HEK293 (cell line): ENCODE measurements around the gene FIBCD1.

Experiments
- CTCF ChIA-PET: fragments of 350-600 bp; formaldehyde crosslinking; extraction: SDS; loops from one replicate; lab custom pipeline; 2021; ENCODE audit warnings: antibody characterized with exemption; lab: Yijun Ruan, JAX
- POLR2A ChIA-PET: fragments of 300-600 bp; formaldehyde crosslinking; extraction: SDS; loops from one replicate; lab custom pipeline; 2020; ENCODE audit warnings: antibody characterized with exemption, inconsistent platforms; lab: Yijun Ruan, JAX
- H3K27ac ChIP-seq: fragments of 200-500 bp; sonication (Bioruptor generic); 2 replicates; pipeline ENCODE4 v1.5.1; 2014; ENCODE audit warnings: low read depth, low read length, control low read depth, inconsistent platforms; ENCODE audit errors: extremely low read depth
- H3K36me3 ChIP-seq, 2 experiments: fragments of 200-500 bp in 1 of 2; sonication (Bioruptor generic) in 1 of 2; 1 replicate in 1 of 2; 2 replicates in 1 of 2; pipeline ENCODE4 v1.5.1; 2014 to 2017; ENCODE audit warnings: inconsistent platforms in 2 of 2, low read length in 2 of 2; ENCODE audit not compliant: control insufficient read depth in 2 of 2, insufficient read depth in 1 of 2
- H3K4me1 ChIP-seq: fragments of 200-500 bp; sonication (Bioruptor generic); 2 replicates; pipeline ENCODE4 v1.5.1; 2014; ENCODE audit warnings: mild to moderate bottlenecking, low read length, inconsistent platforms; ENCODE audit not compliant: control insufficient read depth, insufficient read depth
- H3K4me3 ChIP-seq: 2 replicates; pipeline ENCODE4 v1.5.1; 2011; ENCODE audit warnings: low read depth, mild to moderate bottlenecking, control low read depth, low read length, moderate library complexity
- H3K9me3 ChIP-seq: fragments of 200-500 bp; sonication (Bioruptor generic); 2 replicates; pipeline ENCODE4 v1.5.1; 2014; ENCODE audit warnings: low read depth, low read length, inconsistent platforms; ENCODE audit not compliant: control insufficient read depth, insufficient read depth
- KLF17 ChIP-seq: fragments of 450-650 bp; formaldehyde crosslinking; IDR thresholded peaks from 2 replicates; pipeline ENCODE4 v1.5.1; 2016; ENCODE audit warnings: missing biosample characterization, missing genetic modification characterization
- PBX3 ChIP-seq: sonication (generic); formaldehyde crosslinking; IDR thresholded peaks from 2 replicates; pipeline ENCODE4 v1.8.1; 2022; ENCODE audit warnings: mild to moderate bottlenecking, moderate library complexity, missing genetic modification reagents
- SCRT1 ChIP-seq: fragments of 450-650 bp; formaldehyde crosslinking; IDR thresholded peaks from 2 replicates; pipeline ENCODE4 v1.5.1; 2016; ENCODE audit warnings: missing biosample characterization, missing genetic modification characterization, borderline replicate concordance
- SP2 ChIP-seq: fragments of 450-650 bp; formaldehyde crosslinking; IDR thresholded peaks from 2 replicates; pipeline ENCODE4 v1.5.1; 2016; ENCODE audit warnings: missing biosample characterization, missing genetic modification characterization
- ZFP37 ChIP-seq: fragments of 450-650 bp; formaldehyde crosslinking; IDR thresholded peaks from 2 replicates; pipeline ENCODE4 v1.5.1; 2016; ENCODE audit warnings: missing biosample characterization, missing genetic modification characterization
- ZNF16 ChIP-seq: fragments of 450-650 bp; formaldehyde crosslinking; IDR thresholded peaks from 2 replicates; pipeline ENCODE4 v1.5.1; 2016; ENCODE audit warnings: low read depth, missing biosample characterization, missing genetic modification characterization
- ZNF175 ChIP-seq: fragments of 450-650 bp; formaldehyde crosslinking; IDR thresholded peaks from 2 replicates; pipeline ENCODE4 v1.5.1; 2016; ENCODE audit warnings: missing biosample characterization, missing genetic modification characterization
- ZNF211 ChIP-seq: fragments of 450-650 bp; formaldehyde crosslinking; IDR thresholded peaks from 2 replicates; pipeline ENCODE4 v1.5.1; 2016; ENCODE audit warnings: low read depth, missing biosample characterization, missing genetic modification characterization
- ZNF239 ChIP-seq: fragments of 450-650 bp; formaldehyde crosslinking; IDR thresholded peaks from 2 replicates; pipeline ENCODE4 v1.5.1; 2016; ENCODE audit warnings: missing biosample characterization, missing genetic modification characterization
- ZNF433 ChIP-seq: fragments of 450-650 bp; formaldehyde crosslinking; IDR thresholded peaks from 2 replicates; pipeline ENCODE4 v1.5.1; 2016; ENCODE audit warnings: missing biosample characterization, missing genetic modification characterization, low read depth
- ZNF548 ChIP-seq: fragments of 450-650 bp; formaldehyde crosslinking; IDR thresholded peaks from 2 replicates; pipeline ENCODE4 v1.5.1; 2016; ENCODE audit warnings: missing biosample characterization, missing genetic modification characterization
- ZNF549 ChIP-seq: fragments of 450-650 bp; IDR thresholded peaks from 2 replicates; pipeline ENCODE4 v1.5.1; 2018; ENCODE audit warnings: missing biosample characterization, missing genetic modification characterization, mild to moderate bottlenecking, inconsistent platforms, moderate library complexity
- ZNF660 ChIP-seq: fragments of 450-650 bp; IDR thresholded peaks from 2 replicates; pipeline ENCODE4 v1.5.1; 2018; ENCODE audit warnings: missing biosample characterization, mild to moderate bottlenecking, missing genetic modification characterization
- ZNF677 ChIP-seq: fragments of 450-650 bp; IDR thresholded peaks from 2 replicates; pipeline ENCODE4 v1.5.0; 2018; ENCODE audit warnings: missing biosample characterization, mild to moderate bottlenecking, missing genetic modification characterization, moderate library complexity
- ZNF777 ChIP-seq: fragments of 450-650 bp; formaldehyde crosslinking; IDR thresholded peaks from 2 replicates; pipeline ENCODE4 v1.5.1; 2017; ENCODE audit warnings: missing biosample characterization, missing genetic modification characterization, borderline replicate concordance
- TF ChIP-seq, protein P1 (sequence below): fragments of 450-650 bp; formaldehyde crosslinking; IDR thresholded peaks from 2 replicates; pipeline ENCODE4 v1.5.1; 2016; ENCODE audit warnings: missing biosample characterization, missing genetic modification characterization, borderline replicate concordance
- TF ChIP-seq, protein P2 (sequence below): fragments of 450-650 bp; formaldehyde crosslinking; IDR thresholded peaks from 2 replicates; pipeline ENCODE4 v1.5.0; 2017; ENCODE audit warnings: missing biosample characterization, missing genetic modification characterization, borderline replicate concordance
- TF ChIP-seq, protein P3 (sequence below): fragments of 450-650 bp; formaldehyde crosslinking; IDR thresholded peaks from 2 replicates; pipeline ENCODE4 v1.5.1; 2016; ENCODE audit warnings: missing biosample characterization, missing genetic modification characterization, borderline replicate concordance

Gene FIBCD1

DNA sequence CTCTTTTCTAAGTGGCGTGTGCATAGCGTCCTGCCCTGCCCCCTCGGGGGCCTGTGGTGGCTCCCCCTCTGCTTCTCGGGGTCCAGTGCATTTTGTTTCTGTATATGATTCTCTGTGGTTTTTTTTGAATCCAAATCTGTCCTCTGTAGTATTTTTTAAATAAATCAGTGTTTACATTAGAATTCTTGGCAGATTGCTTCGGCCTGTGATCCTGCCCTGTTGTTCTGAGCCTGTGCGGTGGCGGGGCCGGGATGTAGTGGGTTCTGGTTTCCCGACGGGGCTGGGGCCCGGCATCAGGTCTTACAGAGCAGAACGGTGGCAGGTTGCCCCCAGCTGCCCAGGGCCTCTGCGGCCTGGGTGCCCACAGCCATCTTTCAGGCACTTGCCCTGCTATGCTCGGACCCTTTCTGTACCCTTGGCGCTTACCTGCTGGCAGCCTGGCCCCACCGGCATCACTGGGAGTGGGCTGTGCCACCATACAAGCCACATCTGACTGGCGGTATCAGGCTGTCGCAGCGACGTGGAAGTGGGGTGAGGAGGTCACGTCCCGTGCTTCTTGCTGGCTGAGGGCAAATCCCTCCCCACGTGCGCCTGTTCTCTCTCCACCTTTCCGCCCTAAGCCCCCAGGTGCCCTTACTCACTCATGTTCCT is 51.4 kb downstream of the FIBCD1 start:
- TF ChIP-seq, protein P1, sequence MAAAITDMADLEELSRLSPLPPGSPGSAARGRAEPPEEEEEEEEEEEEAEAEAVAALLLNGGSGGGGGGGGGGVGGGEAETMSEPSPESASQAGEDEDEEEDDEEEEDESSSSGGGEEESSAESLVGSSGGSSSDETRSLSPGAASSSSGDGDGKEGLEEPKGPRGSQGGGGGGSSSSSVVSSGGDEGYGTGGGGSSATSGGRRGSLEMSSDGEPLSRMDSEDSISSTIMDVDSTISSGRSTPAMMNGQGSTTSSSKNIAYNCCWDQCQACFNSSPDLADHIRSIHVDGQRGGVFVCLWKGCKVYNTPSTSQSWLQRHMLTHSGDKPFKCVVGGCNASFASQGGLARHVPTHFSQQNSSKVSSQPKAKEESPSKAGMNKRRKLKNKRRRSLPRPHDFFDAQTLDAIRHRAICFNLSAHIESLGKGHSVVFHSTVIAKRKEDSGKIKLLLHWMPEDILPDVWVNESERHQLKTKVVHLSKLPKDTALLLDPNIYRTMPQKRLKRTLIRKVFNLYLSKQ, result no peak
- no peak for TF ChIP-seq ZNF211 (tag by site-specific recombination)
- TF ChIP-seq ZNF777, result no peak
- TF ChIP-seq, all 188 proteins: peak for 0
- ChIA-PET CTCF (interaction anchor here (1.0 to 4.9 kb wide), 4 partner anchors 18 to 110 kb away, joined by 3 to 31 read pairs (median 22); no protein-coding TSS in a partner anchor), POLR2A (no interaction called here)
- Histone ChIP-seq H3K36me3 (peaks cover 0 to 88% of the 10 kb centered on the region in 2 experiments; a peak in 1 of 3 replicates), H3K9me3 (no peaks in the 10 kb centered on the region), H3K27ac (no peak overlapping the region), H3K4me3 (no peak overlapping the region), H3K4me1 (no peaks in the 10 kb centered on the region)

- Histone ChIP-seq H3K9me3 (no peaks in the 10 kb centered on the region), H3K4me3 (no peak overlapping the region), H3K36me3 (peaks cover 0 to 86% of the 10 kb centered on the region in 2 experiments; a peak in 1 of 3 replicates), H3K4me1 (no peaks in the 10 kb centered on the region), H3K27ac (no peak overlapping the region)
- POLR2A ChIA-PET, result interaction anchor here (1.3 kb wide), 1 partner anchor 17 kb away, joined by 3 read pairs; no protein-coding TSS in a partner anchor
- TF ChIP-seq ZNF16 (tag by site-specific recombination), result no peak
- TF ChIP-seq PBX3 (CRISPR knock-in tag), result no peak
- TF ChIP-seq ZNF548 (tag by site-specific recombination), result no peak
- TF ChIP-seq SCRT1 (tag by site-specific recombination), result no peak
- no peak for TF ChIP-seq ZNF677 (tag by site-specific recombination)
- TF ChIP-seq ZNF175 (tag by site-specific recombination), result no peak
- TF ChIP-seq, protein P2, sequence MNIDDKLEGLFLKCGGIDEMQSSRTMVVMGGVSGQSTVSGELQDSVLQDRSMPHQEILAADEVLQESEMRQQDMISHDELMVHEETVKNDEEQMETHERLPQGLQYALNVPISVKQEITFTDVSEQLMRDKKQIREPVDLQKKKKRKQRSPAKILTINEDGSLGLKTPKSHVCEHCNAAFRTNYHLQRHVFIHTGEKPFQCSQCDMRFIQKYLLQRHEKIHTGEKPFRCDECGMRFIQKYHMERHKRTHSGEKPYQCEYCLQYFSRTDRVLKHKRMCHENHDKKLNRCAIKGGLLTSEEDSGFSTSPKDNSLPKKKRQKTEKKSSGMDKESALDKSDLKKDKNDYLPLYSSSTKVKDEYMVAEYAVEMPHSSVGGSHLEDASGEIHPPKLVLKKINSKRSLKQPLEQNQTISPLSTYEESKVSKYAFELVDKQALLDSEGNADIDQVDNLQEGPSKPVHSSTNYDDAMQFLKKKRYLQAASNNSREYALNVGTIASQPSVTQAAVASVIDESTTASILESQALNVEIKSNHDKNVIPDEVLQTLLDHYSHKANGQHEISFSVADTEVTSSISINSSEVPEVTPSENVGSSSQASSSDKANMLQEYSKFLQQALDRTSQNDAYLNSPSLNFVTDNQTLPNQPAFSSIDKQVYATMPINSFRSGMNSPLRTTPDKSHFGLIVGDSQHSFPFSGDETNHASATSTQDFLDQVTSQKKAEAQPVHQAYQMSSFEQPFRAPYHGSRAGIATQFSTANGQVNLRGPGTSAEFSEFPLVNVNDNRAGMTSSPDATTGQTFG (tag by site-specific recombination), result no peak
- no peak for TF ChIP-seq ZNF433 (tag by site-specific recombination)
- CTCF ChIA-PET, result interaction anchor here (2.3 kb wide), 1 partner anchor 21 kb away, joined by 9 read pairs; no protein-coding TSS in a partner anchor
These were observed 52.1 kb downstream of the FIBCD1 start for GRCh38 chr9:130886981-130887380.

DNA sequence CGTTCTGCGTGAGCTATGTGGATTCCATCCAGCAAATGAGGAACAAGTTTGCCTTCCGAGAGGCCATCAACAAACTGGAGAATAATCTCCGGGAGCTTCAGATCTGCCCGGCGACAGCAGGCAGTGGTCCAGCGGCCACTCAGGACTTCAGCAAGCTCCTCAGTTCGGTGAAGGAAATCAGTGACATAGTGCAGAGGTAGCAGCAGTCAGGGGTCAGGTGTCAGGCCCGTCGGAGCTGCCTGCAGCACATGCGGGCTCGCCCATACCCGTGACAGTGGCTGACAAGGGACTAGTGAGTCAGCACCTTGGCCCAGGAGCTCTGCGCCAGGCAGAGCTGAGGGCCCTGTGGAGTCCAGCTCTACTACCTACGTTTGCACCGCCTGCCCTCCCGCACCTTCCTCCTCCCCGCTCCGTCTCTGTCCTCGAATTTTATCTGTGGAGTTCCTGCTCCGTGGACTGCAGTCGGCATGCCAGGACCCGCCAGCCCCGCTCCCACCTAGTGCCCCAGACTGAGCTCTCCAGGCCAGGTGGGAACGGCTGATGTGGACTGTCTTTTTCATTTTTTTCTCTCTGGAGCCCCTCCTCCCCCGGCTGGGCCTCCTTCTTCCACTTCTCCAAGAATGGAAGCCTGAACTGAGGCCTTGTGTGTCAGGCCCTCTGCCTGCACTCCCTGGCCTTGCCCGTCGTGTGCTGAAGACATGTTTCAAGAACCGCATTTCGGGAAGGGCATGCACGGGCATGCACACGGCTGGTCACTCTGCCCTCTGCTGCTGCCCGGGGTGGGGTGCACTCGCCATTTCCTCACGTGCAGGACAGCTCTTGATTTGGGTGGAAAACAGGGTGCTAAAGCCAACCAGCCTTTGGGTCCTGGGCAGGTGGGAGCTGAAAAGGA is 53.3 kb downstream of the FIBCD1 start:
- H3K4me3 ChIP-seq, result no peak overlapping the region
- H3K9me3 ChIP-seq, result no peaks in the 10 kb centered on the region
- POLR2A ChIA-PET, result interaction anchor here (0.8 to 1.3 kb wide), 2 partner anchors 16 to 192 kb away, joined by 3 read pairs; partner anchors contain the start of gene EXOSC2
- CTCF ChIA-PET, result interaction anchor here (0.7 to 2.3 kb wide), 3 partner anchors 16 to 164 kb away, joined by 3 to 9 read pairs (median 8); no protein-coding TSS in a partner anchor
- no peak overlapping the region for H3K27ac ChIP-seq
- no peaks in the 10 kb centered on the region for H3K4me1 ChIP-seq
- peaks cover 0 to 89% of the 10 kb centered on the region in 2 experiments; a peak in 1 of 3 replicates for H3K36me3 ChIP-seq
- TF ChIP-seq ZNF660 (tag by site-specific recombination) (no peak), ZNF549 (tag by site-specific recombination) (no peak), SP2 (tag by site-specific recombination) (no peak), ZFP37 (tag by site-specific recombination) (no peak), ZNF239 (tag by site-specific recombination) (no peak), KLF17 (tag by site-specific recombination) (no peak)
- TF ChIP-seq, protein P3, sequence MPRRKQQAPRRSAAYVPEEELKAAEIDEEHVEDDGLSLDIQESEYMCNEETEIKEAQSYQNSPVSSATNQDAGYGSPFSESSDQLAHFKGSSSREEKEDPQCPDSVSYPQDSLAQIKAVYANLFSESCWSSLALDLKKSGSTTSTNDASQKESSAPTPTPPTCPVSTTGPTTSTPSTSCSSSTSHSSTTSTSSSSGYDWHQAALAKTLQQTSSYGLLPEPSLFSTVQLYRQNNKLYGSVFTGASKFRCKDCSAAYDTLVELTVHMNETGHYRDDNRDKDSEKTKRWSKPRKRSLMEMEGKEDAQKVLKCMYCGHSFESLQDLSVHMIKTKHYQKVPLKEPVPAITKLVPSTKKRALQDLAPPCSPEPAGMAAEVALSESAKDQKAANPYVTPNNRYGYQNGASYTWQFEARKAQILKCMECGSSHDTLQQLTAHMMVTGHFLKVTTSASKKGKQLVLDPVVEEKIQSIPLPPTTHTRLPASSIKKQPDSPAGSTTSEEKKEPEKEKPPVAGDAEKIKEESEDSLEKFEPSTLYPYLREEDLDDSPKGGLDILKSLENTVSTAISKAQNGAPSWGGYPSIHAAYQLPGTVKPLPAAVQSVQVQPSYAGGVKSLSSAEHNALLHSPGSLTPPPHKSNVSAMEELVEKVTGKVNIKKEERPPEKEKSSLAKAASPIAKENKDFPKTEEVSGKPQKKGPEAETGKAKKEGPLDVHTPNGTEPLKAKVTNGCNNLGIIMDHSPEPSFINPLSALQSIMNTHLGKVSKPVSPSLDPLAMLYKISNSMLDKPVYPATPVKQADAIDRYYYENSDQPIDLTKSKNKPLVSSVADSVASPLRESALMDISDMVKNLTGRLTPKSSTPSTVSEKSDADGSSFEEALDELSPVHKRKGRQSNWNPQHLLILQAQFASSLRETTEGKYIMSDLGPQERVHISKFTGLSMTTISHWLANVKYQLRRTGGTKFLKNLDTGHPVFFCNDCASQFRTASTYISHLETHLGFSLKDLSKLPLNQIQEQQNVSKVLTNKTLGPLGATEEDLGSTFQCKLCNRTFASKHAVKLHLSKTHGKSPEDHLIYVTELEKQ (tag by site-specific recombination), result no peak
